ENCODE measurements around the gene VSX1.

DNA sequence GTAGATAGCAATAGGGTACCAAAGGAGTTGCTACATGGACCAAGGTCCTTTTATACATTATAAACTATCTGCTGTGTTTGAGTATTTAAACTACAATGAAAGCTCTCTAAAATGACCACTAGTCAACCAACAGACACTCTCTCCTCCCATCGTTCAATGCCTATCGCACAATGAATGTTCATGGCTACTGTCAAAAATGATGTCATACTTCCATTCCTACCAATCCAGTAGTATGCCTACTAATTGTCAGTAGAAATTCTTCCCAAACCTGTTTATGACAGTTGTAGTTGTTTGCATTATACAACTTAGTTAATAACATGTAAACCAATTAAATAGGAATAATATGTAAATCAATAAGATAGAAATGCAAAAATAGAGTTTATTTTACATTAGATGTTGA, 39.0 kb upstream of the VSX1 start:
- TF ChIP-seq POLR2A (IDR thresholded peaks at IDR 0.05) (no peak), POLR2AphosphoS5 (IDR thresholded peaks at IDR 0.05; ENCODE audit: insufficient read depth in 1 of 2, low read depth in 1 of 2) (no peak)
- TF ChIP-seq, protein P1, sequence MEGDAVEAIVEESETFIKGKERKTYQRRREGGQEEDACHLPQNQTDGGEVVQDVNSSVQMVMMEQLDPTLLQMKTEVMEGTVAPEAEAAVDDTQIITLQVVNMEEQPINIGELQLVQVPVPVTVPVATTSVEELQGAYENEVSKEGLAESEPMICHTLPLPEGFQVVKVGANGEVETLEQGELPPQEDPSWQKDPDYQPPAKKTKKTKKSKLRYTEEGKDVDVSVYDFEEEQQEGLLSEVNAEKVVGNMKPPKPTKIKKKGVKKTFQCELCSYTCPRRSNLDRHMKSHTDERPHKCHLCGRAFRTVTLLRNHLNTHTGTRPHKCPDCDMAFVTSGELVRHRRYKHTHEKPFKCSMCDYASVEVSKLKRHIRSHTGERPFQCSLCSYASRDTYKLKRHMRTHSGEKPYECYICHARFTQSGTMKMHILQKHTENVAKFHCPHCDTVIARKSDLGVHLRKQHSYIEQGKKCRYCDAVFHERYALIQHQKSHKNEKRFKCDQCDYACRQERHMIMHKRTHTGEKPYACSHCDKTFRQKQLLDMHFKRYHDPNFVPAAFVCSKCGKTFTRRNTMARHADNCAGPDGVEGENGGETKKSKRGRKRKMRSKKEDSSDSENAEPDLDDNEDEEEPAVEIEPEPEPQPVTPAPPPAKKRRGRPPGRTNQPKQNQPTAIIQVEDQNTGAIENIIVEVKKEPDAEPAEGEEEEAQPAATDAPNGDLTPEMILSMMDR (IDR thresholded peaks at IDR 0.05), result no peak
